ENCODE results near the gene DRAM2.

The DRAM2 gene

DNA sequence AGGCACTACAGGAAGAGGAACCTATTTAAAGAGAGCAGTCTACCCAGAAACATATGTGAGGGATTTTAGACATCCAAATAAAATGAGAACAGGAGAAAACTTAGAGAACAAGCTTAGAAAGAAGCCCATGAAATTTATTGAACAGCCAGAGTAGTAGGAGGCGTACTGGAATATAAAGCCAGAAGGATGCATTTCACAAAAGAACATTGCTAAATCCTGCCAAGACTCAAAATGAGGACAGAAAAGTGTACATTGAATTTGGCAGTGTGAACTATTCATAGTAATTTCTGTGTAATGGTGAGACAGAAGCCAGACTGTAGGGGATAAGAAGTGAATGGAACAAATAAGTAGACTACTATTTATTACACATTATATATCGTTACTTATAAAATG is 22.6 kb upstream of the DRAM2 start:
- no peak overlapping the region for H3K4me3 ChIP-seq (ENCODE audit: low read depth, low read length)
- H3K27ac ChIP-seq (ENCODE audit: low read depth, low read length) = no peak overlapping the region
- no peaks in the 10 kb centered on the region for H3K9me3 ChIP-seq (ENCODE audit: control insufficient read depth, insufficient read depth, low read length)
- H3K4me1 ChIP-seq (ENCODE audit: control insufficient read depth, insufficient read depth, low read length) = no peaks in the 10 kb centered on the region
- no peak overlapping the region for H3K9ac ChIP-seq (ENCODE audit: low read depth, low read length)
- peaks cover 44% of the 10 kb centered on the region for H3K36me3 ChIP-seq (ENCODE audit: control insufficient read depth, insufficient read depth, low read length)
- H3K27me3 ChIP-seq (ENCODE audit: control insufficient read depth, insufficient read depth, low read length) = no peaks in the 10 kb centered on the region

GRCh38 chr1:111161843-111162487 is 22.1 kb upstream of the DRAM2 start:
- H3K36me3 ChIP-seq (ENCODE audit: control insufficient read depth, insufficient read depth, low read length) = peaks cover 42% of the 10 kb centered on the region
- no peak overlapping the region for H3K4me3 ChIP-seq (ENCODE audit: low read depth, low read length)
- no peaks in the 10 kb centered on the region for H3K9me3 ChIP-seq (ENCODE audit: control insufficient read depth, insufficient read depth, low read length)

DNA sequence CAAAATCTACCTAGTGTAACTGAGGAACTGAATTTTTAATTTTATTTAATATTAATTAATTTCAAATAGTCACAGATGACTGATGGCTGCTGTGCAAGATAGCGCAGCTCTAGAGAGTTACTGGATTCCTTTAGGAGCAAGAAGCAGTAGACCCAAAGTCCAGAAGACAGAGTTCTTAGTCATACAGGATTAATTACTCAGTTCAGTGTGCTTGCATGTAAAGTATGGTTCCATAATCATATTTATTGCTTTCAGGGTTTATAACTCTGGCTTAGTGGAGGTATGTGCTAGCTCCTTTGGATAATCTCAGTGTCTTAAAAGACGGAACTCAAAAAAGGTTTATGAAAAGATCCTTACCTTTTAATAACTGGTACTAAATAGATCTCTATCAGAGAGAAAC is 17.5 kb upstream of the DRAM2 start:
- H3K36me3 ChIP-seq (ENCODE audit: control insufficient read depth, insufficient read depth, low read length) = peaks cover 67% of the 10 kb centered on the region
- no peak overlapping the region for H3K27ac ChIP-seq (ENCODE audit: low read depth, low read length)
- H3K9ac ChIP-seq (ENCODE audit: low read depth, low read length) = no peak overlapping the region
- H3K4me1 ChIP-seq (ENCODE audit: control insufficient read depth, insufficient read depth, low read length) = no peaks in the 10 kb centered on the region
- H3K27me3 ChIP-seq (ENCODE audit: control insufficient read depth, insufficient read depth, low read length) = no peaks in the 10 kb centered on the region
- H3K9me3 ChIP-seq (ENCODE audit: control insufficient read depth, insufficient read depth, low read length) = no peaks in the 10 kb centered on the region
- H3K4me3 ChIP-seq (ENCODE audit: low read depth, low read length) = no peak overlapping the region

More at GRCh38 chr1:111161843-111162487, 22.1 kb upstream of the DRAM2 start:
- Histone ChIP-seq H3K9ac (ENCODE audit: low read depth, low read length) (no peak overlapping the region), H3K27me3 (ENCODE audit: control insufficient read depth, insufficient read depth, low read length) (no peaks in the 10 kb centered on the region), H3K27ac (ENCODE audit: low read depth, low read length) (no peak overlapping the region), H3K4me1 (ENCODE audit: control insufficient read depth, insufficient read depth, low read length) (no peaks in the 10 kb centered on the region)

DNA sequence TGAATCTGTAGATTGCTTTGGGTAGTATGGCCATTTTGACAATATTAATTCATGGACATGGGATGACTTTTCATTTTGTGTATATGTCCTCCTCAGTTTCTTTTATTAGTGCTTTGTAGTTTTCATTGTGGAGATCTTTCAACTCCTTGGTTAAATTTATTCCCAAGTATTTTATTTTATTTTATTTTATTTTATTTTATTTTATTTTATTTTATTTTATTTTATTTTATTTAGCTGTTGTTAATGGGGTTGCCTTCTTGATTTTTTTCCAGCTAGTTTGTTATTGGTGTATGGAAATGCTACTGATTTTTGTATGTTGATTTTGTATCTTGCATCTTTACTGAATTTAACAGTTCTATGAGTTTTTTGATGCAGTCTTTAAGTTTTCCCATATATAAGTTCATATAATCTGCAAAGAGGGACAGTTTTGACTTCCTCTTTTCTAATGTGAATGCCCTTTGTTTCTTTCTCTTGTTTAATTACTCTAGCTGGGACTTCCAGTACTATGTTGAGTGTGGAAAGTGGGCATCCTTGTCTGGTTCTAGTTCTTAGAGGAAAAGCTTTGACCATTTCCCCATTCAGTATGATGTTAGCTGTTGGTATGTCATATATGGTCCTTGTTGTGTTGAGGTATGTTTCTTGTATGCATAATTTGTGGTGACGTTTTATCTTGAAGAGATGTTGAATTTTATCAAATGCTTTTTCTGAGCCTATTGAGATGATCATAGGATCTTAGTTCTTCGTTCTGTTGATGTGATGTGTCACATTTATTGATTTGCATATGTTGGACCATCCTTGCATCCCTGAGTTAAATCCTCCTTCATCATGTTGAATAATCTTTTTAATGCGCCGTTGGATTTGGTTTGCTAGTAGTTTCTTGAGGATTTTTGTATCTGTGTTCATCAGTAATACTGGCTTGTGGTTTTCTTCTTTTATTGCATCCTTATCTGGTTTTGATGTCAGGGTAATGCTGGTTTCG is 14.4 kb upstream of the DRAM2 start:
- Histone ChIP-seq H3K9me3 (ENCODE audit: control insufficient read depth, insufficient read depth, low read length) (no peaks in the 10 kb centered on the region), H3K27ac (ENCODE audit: low read depth, low read length) (no peak overlapping the region), H3K36me3 (ENCODE audit: control insufficient read depth, insufficient read depth, low read length) (peaks cover 68% of the 10 kb centered on the region), H3K9ac (ENCODE audit: low read depth, low read length) (no peak overlapping the region), H3K4me3 (ENCODE audit: low read depth, low read length) (no peak overlapping the region), H3K4me1 (ENCODE audit: control insufficient read depth, insufficient read depth, low read length) (peaks cover 3% of the 10 kb centered on the region; the same call in 1 of the 2 replicates), H3K27me3 (ENCODE audit: control insufficient read depth, insufficient read depth, low read length) (no peaks in the 10 kb centered on the region)

DNA sequence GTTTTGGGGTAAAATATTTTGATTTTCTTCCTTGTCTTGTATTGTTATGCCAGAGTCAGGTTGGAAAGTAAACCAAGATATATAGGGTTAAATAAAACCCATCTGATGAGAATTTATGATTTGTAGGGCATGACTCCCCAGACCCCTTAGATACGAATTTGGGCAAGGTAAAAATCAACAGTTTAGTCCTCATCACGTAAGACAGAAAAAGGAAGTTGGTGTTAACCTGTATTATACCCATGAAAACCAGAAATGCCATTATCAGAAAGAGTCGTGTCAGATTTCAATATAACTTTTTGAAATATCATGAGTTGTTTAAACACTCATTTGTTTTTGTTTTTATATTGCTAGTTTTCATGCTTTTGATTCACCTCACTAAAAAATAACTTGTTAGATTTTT is 11.9 kb upstream of the DRAM2 start:
- Histone ChIP-seq H3K4me1 (ENCODE audit: control insufficient read depth, insufficient read depth, low read length) (peaks cover 3% of the 10 kb centered on the region; the same call in 1 of the 2 replicates), H3K9me3 (ENCODE audit: control insufficient read depth, insufficient read depth, low read length) (no peaks in the 10 kb centered on the region), H3K27ac (ENCODE audit: low read depth, low read length) (no peak overlapping the region), H3K27me3 (ENCODE audit: control insufficient read depth, insufficient read depth, low read length) (no peaks in the 10 kb centered on the region), H3K4me3 (ENCODE audit: low read depth, low read length) (no peak overlapping the region), H3K9ac (ENCODE audit: low read depth, low read length) (no peak overlapping the region), H3K36me3 (ENCODE audit: control insufficient read depth, insufficient read depth, low read length) (peaks cover 78% of the 10 kb centered on the region)

- Histone ChIP-seq H3K4me3 (ENCODE audit: low read depth, low read length) (no peak overlapping the region), H3K36me3 (ENCODE audit: control insufficient read depth, insufficient read depth, low read length) (peaks cover 62% of the 10 kb centered on the region), H3K9me3 (ENCODE audit: control insufficient read depth, insufficient read depth, low read length) (no peaks in the 10 kb centered on the region), H3K27ac (ENCODE audit: low read depth, low read length) (no peak overlapping the region), H3K9ac (ENCODE audit: low read depth, low read length) (no peak overlapping the region), H3K27me3 (ENCODE audit: control insufficient read depth, insufficient read depth, low read length) (no peaks in the 10 kb centered on the region), H3K4me1 (ENCODE audit: control insufficient read depth, insufficient read depth, low read length) (peaks cover 3% of the 10 kb centered on the region; the same call in 1 of the 2 replicates)
Measured at GRCh38 chr1:111148376-111148881, 8.5 kb upstream of the DRAM2 start.

GRCh38 chr1:111147948-111148347 is 8.1 kb upstream of the DRAM2 start:
- Histone ChIP-seq H3K27ac (ENCODE audit: low read depth, low read length) (no peak overlapping the region), H3K4me1 (ENCODE audit: control insufficient read depth, insufficient read depth, low read length) (peaks cover 3% of the 10 kb centered on the region; the same call in 1 of the 2 replicates), H3K27me3 (ENCODE audit: control insufficient read depth, insufficient read depth, low read length) (no peaks in the 10 kb centered on the region), H3K9me3 (ENCODE audit: control insufficient read depth, insufficient read depth, low read length) (no peaks in the 10 kb centered on the region), H3K9ac (ENCODE audit: low read depth, low read length) (no peak overlapping the region), H3K36me3 (ENCODE audit: control insufficient read depth, insufficient read depth, low read length) (peaks cover 57% of the 10 kb centered on the region), H3K4me3 (ENCODE audit: low read depth, low read length) (no peak overlapping the region)

GRCh38 chr1:111145963-111146768 is 6.3 kb upstream of the DRAM2 start:
- Histone ChIP-seq H3K9ac (ENCODE audit: low read depth, low read length) (no peak overlapping the region), H3K27ac (ENCODE audit: low read depth, low read length) (no peak overlapping the region), H3K4me1 (ENCODE audit: control insufficient read depth, insufficient read depth, low read length) (peaks cover 15% of the 10 kb centered on the region)

GRCh38 chr1:111145542-111145941 is 5.6 kb upstream of the DRAM2 start:
- Histone ChIP-seq H3K4me3 (ENCODE audit: low read depth, low read length) (no peak overlapping the region), H3K27ac (ENCODE audit: low read depth, low read length) (no peak overlapping the region), H3K9me3 (ENCODE audit: control insufficient read depth, insufficient read depth, low read length) (no peaks in the 10 kb centered on the region), H3K36me3 (ENCODE audit: control insufficient read depth, insufficient read depth, low read length) (peaks cover 34% of the 10 kb centered on the region), H3K9ac (ENCODE audit: low read depth, low read length) (no peak overlapping the region), H3K27me3 (ENCODE audit: control insufficient read depth, insufficient read depth, low read length) (no peaks in the 10 kb centered on the region), H3K4me1 (ENCODE audit: control insufficient read depth, insufficient read depth, low read length) (peaks cover 18% of the 10 kb centered on the region)

More at GRCh38 chr1:111145963-111146768, 6.3 kb upstream of the DRAM2 start:
- H3K4me3 ChIP-seq (ENCODE audit: low read depth, low read length) = no peak overlapping the region
- peaks cover 40% of the 10 kb centered on the region for H3K36me3 ChIP-seq (ENCODE audit: control insufficient read depth, insufficient read depth, low read length)
- no peaks in the 10 kb centered on the region for H3K9me3 ChIP-seq (ENCODE audit: control insufficient read depth, insufficient read depth, low read length)
- H3K27me3 ChIP-seq (ENCODE audit: control insufficient read depth, insufficient read depth, low read length) = no peaks in the 10 kb centered on the region

DNA sequence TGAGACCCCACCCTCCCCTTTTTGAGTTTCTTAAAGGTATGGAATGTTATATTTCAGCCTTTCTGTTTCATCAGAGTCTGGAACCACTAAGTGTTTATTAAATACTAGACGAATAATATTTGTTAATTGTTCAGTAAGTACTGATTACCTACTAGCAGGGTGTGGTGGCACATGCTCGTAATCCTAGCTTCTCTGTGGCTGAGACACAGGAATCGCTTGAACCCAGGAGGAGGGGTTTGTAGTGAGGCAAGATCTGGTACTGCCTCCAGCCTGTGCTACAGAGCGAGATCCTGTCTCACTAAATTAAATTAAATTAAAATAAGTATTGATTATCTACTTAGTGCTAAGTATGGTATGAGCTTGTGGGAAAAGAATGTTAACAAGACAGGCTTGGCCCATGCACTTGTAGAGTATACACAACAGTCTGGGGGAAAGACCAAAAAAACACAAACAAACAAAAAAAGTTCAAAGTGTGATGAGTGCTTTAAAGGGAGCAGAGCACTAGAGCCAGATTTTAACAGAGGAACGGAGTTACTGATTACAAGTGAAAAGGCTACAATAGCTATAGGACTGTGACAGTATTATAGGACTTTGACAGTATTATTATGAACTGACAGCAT is 2.6 kb upstream of the DRAM2 start:
- H3K36me3 ChIP-seq (ENCODE audit: control insufficient read depth, insufficient read depth, low read length) = peaks cover 10% of the 10 kb centered on the region
- H3K9ac ChIP-seq (ENCODE audit: low read depth, low read length) = no peak overlapping the region
- H3K27me3 ChIP-seq (ENCODE audit: control insufficient read depth, insufficient read depth, low read length) = no peaks in the 10 kb centered on the region
- H3K27ac ChIP-seq (ENCODE audit: low read depth, low read length) = peak overlapping the region; percentile 32
- no peak overlapping the region; the same call in 1 of the 2 replicates for H3K4me3 ChIP-seq (ENCODE audit: low read depth, low read length)
- H3K4me1 ChIP-seq (ENCODE audit: control insufficient read depth, insufficient read depth, low read length) = peaks cover 21% of the 10 kb centered on the region
- no peaks in the 10 kb centered on the region for H3K9me3 ChIP-seq (ENCODE audit: control insufficient read depth, insufficient read depth, low read length)
